ENCODE data around the gene MVB12B. TPM values are rescaled to one million over a fixed set of nuclear protein-coding genes. Genes with fewer than 3 reads are reported as not detected.

The MVB12B gene
- total and polyA plus RNA-seq, 2 of the 13 experiments (the other 11 are each of a cell fraction or from before 2014, with no cell fraction given): 12.1 to 30.1 TPM

DNA sequence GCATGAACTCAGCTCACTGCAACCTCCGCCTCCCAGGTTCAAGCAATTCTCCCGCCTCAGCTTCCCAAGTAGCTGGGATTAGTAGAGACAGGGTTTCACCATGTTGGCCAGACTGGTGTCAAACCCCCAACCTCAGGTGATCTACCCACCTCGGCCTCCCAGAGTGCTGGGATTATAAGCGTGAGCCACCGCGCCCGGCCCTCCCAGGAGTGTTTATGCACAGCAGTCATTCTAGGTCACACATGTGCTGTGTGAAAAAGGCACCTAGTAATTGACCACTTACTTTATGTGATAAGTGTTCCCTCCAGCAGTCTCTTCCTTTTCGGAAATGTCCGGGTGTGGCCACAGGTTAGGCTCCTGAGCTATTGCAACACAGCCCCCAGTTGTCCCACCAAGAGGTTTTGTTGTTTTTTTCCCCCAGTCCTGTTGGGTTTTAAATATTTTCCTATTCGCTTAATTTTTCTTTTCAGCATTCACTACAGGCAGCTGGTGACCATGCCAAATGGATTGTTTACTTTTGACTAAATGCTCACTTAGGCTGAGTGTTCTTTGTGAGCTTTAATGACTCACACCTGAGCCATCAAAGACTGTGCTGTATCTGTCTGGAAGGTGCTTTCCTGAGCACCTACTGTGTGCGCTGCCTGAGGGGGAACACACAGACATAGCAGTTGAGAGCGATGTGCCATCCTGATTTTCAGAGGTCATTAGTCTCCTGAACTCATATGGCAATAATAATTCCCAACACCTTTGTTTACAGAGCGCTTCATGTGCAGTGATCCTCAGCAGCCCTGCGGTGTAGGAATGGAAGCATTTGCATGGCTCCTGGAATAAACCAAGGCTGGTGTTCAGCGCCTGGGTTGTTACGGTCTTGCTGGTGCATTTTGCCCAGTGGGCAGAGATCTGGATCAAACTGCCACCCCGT is 94.3 kb downstream of the MVB12B start (continued):
- TF ChIP-seq, protein P1, sequence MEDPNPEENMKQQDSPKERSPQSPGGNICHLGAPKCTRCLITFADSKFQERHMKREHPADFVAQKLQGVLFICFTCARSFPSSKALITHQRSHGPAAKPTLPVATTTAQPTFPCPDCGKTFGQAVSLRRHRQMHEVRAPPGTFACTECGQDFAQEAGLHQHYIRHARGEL (CRISPR knock-in tag; IDR thresholded peaks at IDR 0.05): no peak
- no peak for TF ChIP-seq POLR2A (IDR thresholded peaks at IDR 0.05; ENCODE audit: insufficient read depth in 1 of 2, low read depth in 2 of 2, low read length in 2 of 2)

- no peaks in the 10 kb centered on the region for H3K9me3 ChIP-seq (ENCODE audit: low read length)
- H3K4me1 ChIP-seq (ENCODE audit: insufficient read depth, low read length): 0 out of 2 replicates have a peak, but pooled peaks cover 4% of the 10 kb centered on the region
- TF ChIP-seq XBP1 (CRISPR knock-in tag; IDR thresholded peaks at IDR 0.05) (no peak), ELF4 (CRISPR knock-in tag; IDR thresholded peaks at IDR 0.05; ENCODE audit: borderline replicate concordance) (no peak)
- H3K4me3 ChIP-seq (replicated peaks in 1 of 3; ENCODE audit: insufficient read depth in 1 of 3, low read depth in 2 of 3, low read length in 3 of 3): no peak overlapping the region
- no peaks in the 10 kb centered on the region for H3K79me2 ChIP-seq (ENCODE audit: insufficient read depth, low read length)
- 94% methylated on average over 25 of the region's 25 CpGs for WGBS (ENCODE audit: low lambda C conversion rate)
- BruUV-seq (replicated peaks): no TSS peak
- no peaks in the 10 kb centered on the region; a peak in 1 of 5 replicates for H3K27me3 ChIP-seq (ENCODE audit: control insufficient read depth in 1 of 2, insufficient read depth in 2 of 2, low read length in 2 of 2)
- H3K27ac ChIP-seq (ENCODE audit: extremely low read length, insufficient read depth, low read length): no peak overlapping the region
- in situ Hi-C loops (cut with HindIII; ENCODE audit: extremely low pct_ligation_motif_present, low pct_unique_long_range_greater_than_20kb): no loop called here
- intact Hi-C loops (cut with micrococcal nuclease; ENCODE audit: unreplicated experiment): no loop called here
- no peak overlapping the region for H3K4me2 ChIP-seq (ENCODE audit: low read depth, low read length)
- FAIRE-seq (no peak), ATAC-seq (no peak), DNase-seq (ENCODE audit: low spot score) (no peak)
- H4K20me1 ChIP-seq (ENCODE audit: insufficient read depth, low read length): no peaks in the 10 kb centered on the region
- ChIA-PET CTCF (ENCODE audit: low intra/inter-chr PET ratio, low total read pairs) (no interaction called here), POLR2A (no interaction called here)
- no peak overlapping the region for H3K9ac ChIP-seq (ENCODE audit: insufficient read depth, low read depth, low read length)
- H3K36me3 ChIP-seq (replicated peaks in 1 of 2; ENCODE audit: control insufficient read depth in 1 of 2, insufficient read depth in 2 of 2, low read length in 2 of 2): peaks cover 14 to 49% of the 10 kb centered on the region in 2 experiments; a peak in 4 of 5 replicates
- H2AFZ ChIP-seq (ENCODE audit: low read length): no peak overlapping the region
These were observed 95.2 kb downstream of the MVB12B start for GRCh38 chr9:126421567-126422428.
